HG03039 (cell line): ENCODE data around the gene RAB11FIP3.

Source experiments
- ATAC-seq: cut with Tn5 transposase; IDR thresholded peaks from one replicate; pipeline ENCODE4 v1.9.1; 2021; ENCODE audit warnings: mild to moderate bottlenecking, moderate library complexity; ENCODE audit not compliant: unreplicated experiment

Gene RAB11FIP3

GRCh38 chr16:515175-515938 is 89.9 kb downstream of the RAB11FIP3 start:
- ATAC-seq = no peak

GRCh38 chr16:515939-516226 is 90.4 kb downstream of the RAB11FIP3 start:
- no peak for ATAC-seq

- ATAC-seq = no peak
These were observed 90.9 kb downstream of the RAB11FIP3 start for GRCh38 chr16:516301-516700.

GRCh38 chr16:518858-519257 is 93.4 kb downstream of the RAB11FIP3 start:
- ATAC-seq = no peak

GRCh38 chr16:519425-519824 is 94.0 kb downstream of the RAB11FIP3 start:
- no peak for ATAC-seq

GRCh38 chr16:519841-520687 is 94.6 kb downstream of the RAB11FIP3 start:
- ATAC-seq = no peak

GRCh38 chr16:520847-521246 is 95.4 kb downstream of the RAB11FIP3 start:
- no peak for ATAC-seq

GRCh38 chr16:521381-522210 is 96.1 kb downstream of the RAB11FIP3 start:
- no peak for ATAC-seq

GRCh38 chr16:522320-523096 is 97.1 kb downstream of the RAB11FIP3 start:
- no peak for ATAC-seq

GRCh38 chr16:523097-523741 is 97.8 kb downstream of the RAB11FIP3 start:
- ATAC-seq = no peak

GRCh38 chr16:524274-525040 is 99.0 kb downstream of the RAB11FIP3 start:
- ATAC-seq = no peak

- no peak for ATAC-seq
These were observed 99.7 kb downstream of the RAB11FIP3 start for GRCh38 chr16:525123-525519.

- ATAC-seq = no peak
These were observed 100.2 kb downstream of the RAB11FIP3 start for GRCh38 chr16:525520-526180.

- ATAC-seq = no peak
These were observed 100.9 kb downstream of the RAB11FIP3 start for GRCh38 chr16:526181-527014.

GRCh38 chr16:527015-527903 is 101.8 kb downstream of the RAB11FIP3 start, which contains the start of gene CAPN15:
CAPN15 (plus strand) TSS chr16:527712; CDS start chr16:546839, 19,127 bp downstream.
- peak; percentile 64 for ATAC-seq

- ATAC-seq = peak; percentile 11
These were observed 102.9 kb downstream of the RAB11FIP3 start for GRCh38 chr16:528111-529011.
